K562 (cell line): ENCODE measurements around the gene TENM4. TPM values are rescaled to one million over a fixed set of nuclear protein-coding genes. Genes with fewer than 3 reads are reported as not detected.

ENCODE experiments used
- ATAC-seq: fragments of 200-7000 bp; cut with Tn5 transposase; 3 replicates; pipeline ENCODE4 v1.9.1; 2020; ENCODE audit warnings: moderate library complexity
- BruUV-seq: library from RNA; stranded (reverse); fragments of 400-500 nt; replicated peaks from 2 replicates; lab custom pipeline; 2021; lab: Mats Ljungman, UMichigan
- CTCF ChIA-PET: fragments of 300-600 bp; formaldehyde crosslinking; extraction: SDS; loops from one replicate; lab custom pipeline; 2021; ENCODE audit warnings: low intra/inter-chr PET ratio; lab: Yijun Ruan, JAX
- POLR2A ChIA-PET: fragments of 300-600, 350-650 bp; sonication (Branson Sonifier 250); formaldehyde crosslinking; extraction: SDS; loops from one replicate; lab custom pipeline; 2021; ENCODE audit warnings: antibody characterized with exemption, inconsistent platforms; lab: Yijun Ruan, JAX
- DNase-seq, 4 experiments: peaks; one replicate each; pipeline versions ENCODE4 v3.0.0 to v3.0.0-alpha.2; 2011 to 2018; ENCODE audit warnings: low spot score in 3 of 4, mixed read lengths in 3 of 4; ENCODE audit errors: extremely low read depth in 1 of 4
- FAIRE-seq: peaks from 2 replicates; lab custom pipeline; 2011; peaks lifted over from hg19 to GRCh38; lab: Jason Lieb, UNC
- H2AFZ ChIP-seq: 2 replicates; pipeline ENCODE4 v1.6.0; 2011; ENCODE audit warnings: low read depth, low read length, control low read depth, inconsistent platforms
- H3K27ac ChIP-seq: fragments of 200-600 bp; 3 replicates; pipeline ENCODE4 v1.8.0; 2011; ENCODE audit warnings: low read depth, mild to moderate bottlenecking, control low read depth, inconsistent platforms, low read length, moderate library complexity, mixed read lengths; ENCODE audit errors: extremely low read depth
- H3K27me3 ChIP-seq, 2 experiments: fragments of 300-600 bp in 1 of 2; 2 replicates in 1 of 2; 3 replicates in 1 of 2; pipeline versions ENCODE4 v1.6.0 to v1.8.0; 2011; ENCODE audit warnings: inconsistent platforms in 2 of 2, low read length in 2 of 2, mild to moderate bottlenecking in 1 of 2, mixed read lengths in 1 of 2, moderate library complexity in 1 of 2; ENCODE audit not compliant: control insufficient read depth in 2 of 2, insufficient read depth in 2 of 2
- H3K36me3 ChIP-seq: fragments of 300-600 bp; 3 replicates; pipeline ENCODE4 v1.8.0; 2011; ENCODE audit warnings: mild to moderate bottlenecking, low read length, inconsistent platforms; ENCODE audit not compliant: control insufficient read depth, insufficient read depth
- H3K4me1 ChIP-seq, 2 experiments: fragments of 200-600 bp in 1 of 2; replicated peaks in 1 of 2; 2 replicates in 1 of 2; 3 replicates in 1 of 2; pipeline versions ENCODE4 v1.5.1 to v1.8.0; 2011; ENCODE audit warnings: inconsistent platforms in 2 of 2, low read length in 2 of 2, mild to moderate bottlenecking in 1 of 2, mixed read lengths in 1 of 2, moderate library complexity in 1 of 2; ENCODE audit not compliant: control insufficient read depth in 2 of 2, insufficient read depth in 2 of 2
- H3K4me2 ChIP-seq: 2 replicates; pipeline ENCODE4 v1.6.1; 2011; ENCODE audit warnings: low read length, control low read depth, inconsistent platforms, mixed read lengths; ENCODE audit not compliant: insufficient read depth
- H3K4me3 ChIP-seq: fragments of 200-600 bp; sonication (generic), shearing (Covaris generic); 2 replicates; pipeline ENCODE4 v1.5.1; 2016; ENCODE audit warnings: control low read depth, inconsistent platforms
- H3K79me2 ChIP-seq: fragments of 200-600 bp; 3 replicates; pipeline ENCODE4 v1.8.0; 2011; ENCODE audit warnings: low read length, inconsistent platforms; ENCODE audit not compliant: control insufficient read depth, insufficient read depth
- H3K9ac ChIP-seq, 2 experiments: 2 replicates each; pipeline versions ENCODE4 v1.6.0 to v1.6.1; 2011; ENCODE audit warnings: low read depth in 2 of 2, low read length in 2 of 2, control low read depth in 1 of 2, inconsistent platforms in 1 of 2, mild to moderate bottlenecking in 1 of 2, mixed read lengths in 1 of 2; ENCODE audit not compliant: insufficient read depth in 1 of 2
- H3K9me1 ChIP-seq: one replicate; pipeline ENCODE4 v1.6.0; 2011; ENCODE audit warnings: inconsistent platforms, mild to moderate bottlenecking, low read length, moderate library complexity; ENCODE audit not compliant: control insufficient read depth, insufficient read depth
- H3K9me3 ChIP-seq: replicated peaks from 2 replicates; pipeline ENCODE4 v1.5.1; 2011; ENCODE audit warnings: low read depth, low read length, inconsistent platforms; ENCODE audit not compliant: control insufficient read depth, insufficient read depth
- H4K20me1 ChIP-seq: replicated peaks from 2 replicates; pipeline ENCODE4 v1.6.1; 2011; ENCODE audit warnings: low read length, inconsistent platforms, mixed read lengths; ENCODE audit not compliant: control insufficient read depth, insufficient read depth
- DACH1 ChIP-seq: fragments of 450-650 bp; IDR thresholded peaks from 2 replicates; pipeline ENCODE4 v1.6.1; 2018; ENCODE audit not compliant: partially characterized antibody
- JUN ChIP-seq, 2 experiments: sonication (generic) in 1 of 2; formaldehyde crosslinking in 1 of 2; IDR thresholded peaks; 2 replicates each; pipeline versions ENCODE4 v1.6.1 to v1.8.0; 2012 to 2022; ENCODE audit warnings: borderline replicate concordance in 2 of 2, mild to moderate bottlenecking in 2 of 2, improper control_type of control experiment in 1 of 2, low read depth in 1 of 2, low read length in 1 of 2, missing genetic modification reagents in 1 of 2
- MTA3 ChIP-seq: fragments of 450-650 bp; formaldehyde crosslinking; IDR thresholded peaks from 2 replicates; pipeline ENCODE4 v1.6.1; 2017; ENCODE audit warnings: mild to moderate bottlenecking, borderline replicate concordance
- PHF8 ChIP-seq: fragments of 200-600 bp; sonication (generic); IDR thresholded peaks from 2 replicates; pipeline ENCODE4 v1.6.1; 2012; ENCODE audit warnings: mixed run types, mild to moderate bottlenecking, inconsistent platforms, low read length, moderate library complexity, borderline replicate concordance
- TAL1 ChIP-seq: fragments of 450-650 bp; IDR thresholded peaks from 2 replicates; pipeline ENCODE4 v1.6.1; 2016; ENCODE audit warnings: mild to moderate bottlenecking
- TEAD4 ChIP-seq, 2 experiments: sonication (generic) in 1 of 2; formaldehyde crosslinking in 1 of 2; IDR thresholded peaks; 2 replicates each; pipeline versions ENCODE4 v1.6.1 to v1.8.0; 2012 to 2022; ENCODE audit warnings: borderline replicate concordance in 1 of 2, inconsistent platforms in 1 of 2, low read length in 1 of 2, mild to moderate bottlenecking in 1 of 2, missing genetic modification reagents in 1 of 2
- ZNF311 ChIP-seq: fragments of 250-450 bp; sonication (Bioruptor Pico); IDR thresholded peaks from 2 replicates; pipeline ENCODE4 v1.4.0; 2020; ENCODE audit warnings: mild to moderate bottlenecking, moderate library complexity
- ZNF778 ChIP-seq: fragments of 450-650 bp; formaldehyde crosslinking; IDR thresholded peaks from 2 replicates; pipeline ENCODE4 v1.4.0; 2020; ENCODE audit warnings: mild to moderate bottlenecking, moderate library complexity
- ZZZ3 ChIP-seq: fragments of 450-650 bp; IDR thresholded peaks from 2 replicates; pipeline ENCODE4 v1.6.1; 2016; ENCODE audit warnings: antibody characterized with exemption, mild to moderate bottlenecking, moderate library complexity
- in situ Hi-C: fragments of 300-500 bp; cut with MboI; formaldehyde crosslinking; loops from 4 replicates; pipeline ENCODE4 v1.15.0; 2018; ENCODE audit warnings: inconsistent platforms, mixed read lengths
- intact Hi-C: fragments of 100-400 bp; cut with micrococcal nuclease; formaldehyde crosslinking; loops from 2 replicates; pipeline ENCODE4 v1.14.2; 2022
- polyA plus RNA-seq, 8 experiments: library from polyadenylated mRNA; depleted of rRNA in 4 of 8; stranded (reverse) in 5 of 8; unstranded in 3 of 8; fragments of >200 nt; fragmentation: Nextera tagmentation in 2 of 8; fragmentation: Illumina TruSeq in 1 of 8; extraction: Ambion mirVana in 2 of 8; extraction: Trizol in 1 of 8; gene quantifications; 2 replicates each; pipeline versions ENCODE4 v1.2.1 to v1.2.3, GENCODE V29; 2011 to 2014; ENCODE audit warnings: inconsistent platforms in 1 of 8, missing spikeins in 1 of 8
- total RNA-seq, 7 experiments: library from RNA; depleted of rRNA in 6 of 7; stranded (reverse); fragments of >200 nt in 6 of 7; fragmentation: Illumina TruSeq in 2 of 7; extraction: Trizol in 2 of 7; gene quantifications; 2 replicates each; pipeline versions ENCODE4 v1.2.1 to v1.2.3, GENCODE V29; 2011 to 2021; ENCODE audit warnings: low replicate concordance in 1 of 7
- TF ChIP-seq, protein P1 (sequence below): sonication (generic); formaldehyde crosslinking; IDR thresholded peaks from 2 replicates; pipeline ENCODE4 v1.8.0; 2022; ENCODE audit warnings: mild to moderate bottlenecking, missing genetic modification reagents, borderline replicate concordance
- TF ChIP-seq, protein P2 (sequence below): IDR thresholded peaks from 2 replicates; pipeline ENCODE4 v1.6.1; 2011; ENCODE audit warnings: borderline replicate concordance, low read depth, mild to moderate bottlenecking, moderate library complexity, low read length; ENCODE audit not compliant: insufficient read depth, poor library complexity, severe bottlenecking
- TF ChIP-seq, protein P3 (sequence below), 2 experiments: IDR thresholded peaks; 2 replicates each; pipeline ENCODE4 v1.6.1; 2011; ENCODE audit warnings: borderline replicate concordance in 1 of 2, control low read depth in 1 of 2, low read depth in 1 of 2, low read length in 1 of 2, mild to moderate bottlenecking in 1 of 2, mixed read lengths in 1 of 2, moderate library complexity in 1 of 2; ENCODE audit not compliant: insufficient read depth in 1 of 2, insufficient read length in 1 of 2, poor library complexity in 1 of 2, severe bottlenecking in 1 of 2; ENCODE audit errors: extremely low read depth in 1 of 2
- TF ChIP-seq, protein P4 (sequence below): sonication (generic); formaldehyde crosslinking; IDR thresholded peaks from 2 replicates; pipeline ENCODE4 v1.8.0; 2022; ENCODE audit warnings: mild to moderate bottlenecking, missing genetic modification reagents

Gene TENM4
- total and polyA plus RNA-seq, 9 of the 15 experiments (the other 6 are each of a cell fraction or from before 2014, with no cell fraction given): 0.16 TPM; not detected in 8

DNA sequence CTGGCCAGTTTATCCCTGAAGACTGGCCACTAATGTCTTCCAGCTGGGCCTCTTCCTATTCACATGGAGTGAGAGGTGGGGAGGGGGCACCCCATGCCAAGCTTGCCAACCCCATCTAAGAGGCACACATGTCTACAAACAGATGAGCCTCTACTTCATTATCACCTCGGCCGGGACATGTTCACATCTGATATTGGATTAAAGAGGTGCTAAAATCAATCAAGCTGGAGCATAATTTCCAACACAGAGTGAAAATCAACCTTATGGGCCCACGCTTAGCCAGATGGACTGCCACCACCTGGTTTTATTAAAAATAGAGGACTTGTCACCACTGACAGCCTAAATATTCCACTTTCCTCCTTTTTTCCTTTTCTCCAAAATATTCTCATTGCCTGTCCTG, 703.5 kb downstream of the TENM4 start (continued):
- TF ChIP-seq TEAD4 (IDR thresholded peaks at IDR 0.05; ENCODE audit: low read length) (no peak), TEAD4 (CRISPR knock-in tag; IDR thresholded peaks at IDR 0.05; ENCODE audit: borderline replicate concordance) (no peak), ZNF311 (no peak), ZZZ3 (no peak), PHF8 (no peak)
- TF ChIP-seq, protein P1, sequence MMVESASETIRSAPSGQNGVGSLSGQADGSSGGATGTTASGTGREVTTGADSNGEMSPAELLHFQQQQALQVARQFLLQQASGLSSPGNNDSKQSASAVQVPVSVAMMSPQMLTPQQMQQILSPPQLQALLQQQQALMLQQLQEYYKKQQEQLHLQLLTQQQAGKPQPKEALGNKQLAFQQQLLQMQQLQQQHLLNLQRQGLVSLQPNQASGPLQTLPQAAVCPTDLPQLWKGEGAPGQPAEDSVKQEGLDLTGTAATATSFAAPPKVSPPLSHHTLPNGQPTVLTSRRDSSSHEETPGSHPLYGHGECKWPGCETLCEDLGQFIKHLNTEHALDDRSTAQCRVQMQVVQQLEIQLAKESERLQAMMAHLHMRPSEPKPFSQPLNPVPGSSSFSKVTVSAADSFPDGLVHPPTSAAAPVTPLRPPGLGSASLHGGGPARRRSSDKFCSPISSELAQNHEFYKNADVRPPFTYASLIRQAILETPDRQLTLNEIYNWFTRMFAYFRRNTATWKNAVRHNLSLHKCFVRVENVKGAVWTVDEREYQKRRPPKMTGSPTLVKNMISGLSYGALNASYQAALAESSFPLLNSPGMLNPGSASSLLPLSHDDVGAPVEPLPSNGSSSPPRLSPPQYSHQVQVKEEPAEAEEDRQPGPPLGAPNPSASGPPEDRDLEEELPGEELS (CRISPR knock-in tag): no peak

DNA sequence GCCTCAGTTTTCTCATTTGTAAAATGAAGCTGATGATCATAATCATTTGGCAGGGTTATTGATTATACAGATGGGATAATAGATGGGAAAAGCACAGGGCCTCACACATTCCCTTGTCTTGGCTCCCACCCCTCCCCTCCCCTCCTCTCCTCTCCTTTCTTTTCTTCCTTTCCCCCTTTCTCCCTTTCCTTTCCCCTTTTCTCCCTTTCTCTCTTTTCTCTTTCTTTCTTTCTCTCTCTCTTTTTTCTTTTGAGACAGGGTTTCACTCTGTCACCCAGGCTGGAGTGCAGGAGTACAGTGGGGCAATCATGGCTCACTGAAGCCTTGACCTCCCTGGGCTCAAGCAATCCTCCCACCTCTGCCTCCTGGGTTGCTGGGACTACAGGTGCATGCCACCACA, 705.1 kb downstream of the TENM4 start:
- no peak overlapping the region for H2AFZ ChIP-seq
- H3K36me3 ChIP-seq: no peaks in the 10 kb centered on the region
- H3K9me1 ChIP-seq: no peaks in the 10 kb centered on the region
- ChIA-PET POLR2A (interaction anchor here (1.6 kb wide), 1 partner anchor 8 kb away, joined by 6 read pairs; no protein-coding TSS in a partner anchor), CTCF (no interaction called here)
- no peaks in the 10 kb centered on the region for H3K4me1 ChIP-seq
- no peak overlapping the region for H3K4me3 ChIP-seq
- no peak for FAIRE-seq
- H3K27ac ChIP-seq: no peak overlapping the region
- H3K4me2 ChIP-seq: no peak overlapping the region
- H3K9me3 ChIP-seq: no peaks in the 10 kb centered on the region
- no peaks in the 10 kb centered on the region; the same call in 1 of the 2 replicates for H4K20me1 ChIP-seq
- ATAC-seq: no peak
- in situ Hi-C loops: no loop called here
- no peak overlapping the region for H3K9ac ChIP-seq
- no peak for DNase-seq
- peaks cover 2 to 7% of the 10 kb centered on the region in 2 experiments; a peak in 2 of 5 replicates for H3K27me3 ChIP-seq
- intact Hi-C loops: no loop called here
- no peaks in the 10 kb centered on the region for H3K79me2 ChIP-seq
- BruUV-seq: no TSS peak
- TF ChIP-seq, protein P2, sequence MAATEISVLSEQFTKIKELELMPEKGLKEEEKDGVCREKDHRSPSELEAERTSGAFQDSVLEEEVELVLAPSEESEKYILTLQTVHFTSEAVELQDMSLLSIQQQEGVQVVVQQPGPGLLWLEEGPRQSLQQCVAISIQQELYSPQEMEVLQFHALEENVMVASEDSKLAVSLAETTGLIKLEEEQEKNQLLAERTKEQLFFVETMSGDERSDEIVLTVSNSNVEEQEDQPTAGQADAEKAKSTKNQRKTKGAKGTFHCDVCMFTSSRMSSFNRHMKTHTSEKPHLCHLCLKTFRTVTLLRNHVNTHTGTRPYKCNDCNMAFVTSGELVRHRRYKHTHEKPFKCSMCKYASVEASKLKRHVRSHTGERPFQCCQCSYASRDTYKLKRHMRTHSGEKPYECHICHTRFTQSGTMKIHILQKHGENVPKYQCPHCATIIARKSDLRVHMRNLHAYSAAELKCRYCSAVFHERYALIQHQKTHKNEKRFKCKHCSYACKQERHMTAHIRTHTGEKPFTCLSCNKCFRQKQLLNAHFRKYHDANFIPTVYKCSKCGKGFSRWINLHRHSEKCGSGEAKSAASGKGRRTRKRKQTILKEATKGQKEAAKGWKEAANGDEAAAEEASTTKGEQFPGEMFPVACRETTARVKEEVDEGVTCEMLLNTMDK: no peak
- TF ChIP-seq DACH1 (no peak), ZNF778 (CRISPR knock-in tag) (no peak), JUN (IDR thresholded peaks at IDR 0.05; ENCODE audit: borderline replicate concordance, low read depth, low read length) (no peak), JUN (CRISPR knock-in tag; IDR thresholded peaks at IDR 0.05; ENCODE audit: borderline replicate concordance) (no peak), MTA3 (no peak), TAL1 (no peak)
- TF ChIP-seq, protein P3, sequence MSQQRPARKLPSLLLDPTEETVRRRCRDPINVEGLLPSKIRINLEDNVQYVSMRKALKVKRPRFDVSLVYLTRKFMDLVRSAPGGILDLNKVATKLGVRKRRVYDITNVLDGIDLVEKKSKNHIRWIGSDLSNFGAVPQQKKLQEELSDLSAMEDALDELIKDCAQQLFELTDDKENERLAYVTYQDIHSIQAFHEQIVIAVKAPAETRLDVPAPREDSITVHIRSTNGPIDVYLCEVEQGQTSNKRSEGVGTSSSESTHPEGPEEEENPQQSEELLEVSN (IDR thresholded peaks at IDR 0.05; ENCODE audit: borderline replicate concordance in 1 of 2, extremely low read depth in 1 of 2, insufficient read depth in 1 of 2, insufficient read length in 1 of 2, low read depth in 1 of 2, low read length in 1 of 2, poor library complexity in 1 of 2, severe bottlenecking in 1 of 2): no peak
- TF ChIP-seq, protein P4, sequence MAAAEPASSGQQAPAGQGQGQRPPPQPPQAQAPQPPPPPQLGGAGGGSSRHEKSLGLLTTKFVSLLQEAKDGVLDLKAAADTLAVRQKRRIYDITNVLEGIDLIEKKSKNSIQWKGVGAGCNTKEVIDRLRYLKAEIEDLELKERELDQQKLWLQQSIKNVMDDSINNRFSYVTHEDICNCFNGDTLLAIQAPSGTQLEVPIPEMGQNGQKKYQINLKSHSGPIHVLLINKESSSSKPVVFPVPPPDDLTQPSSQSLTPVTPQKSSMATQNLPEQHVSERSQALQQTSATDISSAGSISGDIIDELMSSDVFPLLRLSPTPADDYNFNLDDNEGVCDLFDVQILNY (CRISPR knock-in tag): no peak
